NCI-H2029 treated with DMSO at 0.1 percent for 48 hours (cell line): Measurements from ENCODE around the gene PIP5K1C.
"Not testable (repeated sequence)": the region's sequence is repeated elsewhere in the genome, so short reads cannot be mapped to it uniquely, and the experiment has no call there.

Source experiments
- DNase-seq: peaks from one replicate; lab custom pipeline; 2025; lab: John Stamatoyannopoulos, UW

The PIP5K1C gene

DNA sequence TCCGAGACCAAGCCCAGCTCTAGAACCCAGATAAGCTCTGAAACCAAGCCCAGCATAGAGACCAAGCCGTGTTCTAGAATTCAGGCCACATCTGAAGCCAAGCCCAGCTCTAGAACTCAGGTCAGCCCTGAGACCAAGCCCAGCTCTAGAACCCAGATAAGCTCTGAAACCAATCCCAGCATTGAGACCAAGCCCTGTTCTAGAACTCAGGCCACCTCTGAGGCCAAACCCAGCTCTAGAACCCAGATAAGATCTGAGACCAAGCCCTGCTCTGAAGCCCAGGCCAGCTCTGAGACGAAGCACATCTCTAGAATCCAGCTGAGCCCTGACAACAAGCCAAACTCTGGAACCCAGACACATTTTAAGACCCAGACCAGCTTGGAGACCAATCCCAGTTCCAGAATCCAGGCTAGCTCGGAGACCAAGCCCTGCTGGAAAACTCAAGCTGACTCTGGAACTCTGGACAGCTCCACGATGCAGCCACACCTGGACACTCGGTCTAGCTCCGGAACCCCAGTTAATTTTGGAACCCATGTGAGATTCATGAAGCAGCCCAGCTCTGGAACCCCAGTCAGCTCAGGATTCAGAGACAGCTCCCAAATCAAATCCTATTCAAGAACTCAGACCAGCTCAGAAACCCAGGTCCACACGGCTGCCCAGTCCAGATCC is 109.1 kb downstream of the PIP5K1C start:
- no peak for DNase-seq

DNA sequence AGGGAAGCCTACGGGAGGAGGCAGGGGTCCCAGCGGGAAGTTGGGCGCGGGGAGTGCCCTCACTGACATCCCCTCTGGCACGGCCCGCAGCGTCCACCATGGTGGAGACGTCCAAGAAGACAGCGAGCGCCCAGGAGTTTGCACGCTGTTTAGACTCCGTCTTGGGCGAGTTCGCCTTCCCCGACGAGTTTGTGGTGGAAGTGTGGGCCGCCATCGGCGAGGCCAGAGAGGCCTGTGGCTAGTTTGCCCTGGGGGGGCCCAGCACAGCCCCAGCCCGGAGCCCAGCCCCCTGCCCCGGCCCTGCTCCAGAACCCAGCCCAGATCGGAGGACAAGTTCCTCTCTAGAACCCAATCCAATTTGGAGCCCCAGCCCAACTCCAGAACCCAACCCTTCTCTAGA is 110.3 kb downstream of the PIP5K1C start:
- no peak for DNase-seq

DNA sequence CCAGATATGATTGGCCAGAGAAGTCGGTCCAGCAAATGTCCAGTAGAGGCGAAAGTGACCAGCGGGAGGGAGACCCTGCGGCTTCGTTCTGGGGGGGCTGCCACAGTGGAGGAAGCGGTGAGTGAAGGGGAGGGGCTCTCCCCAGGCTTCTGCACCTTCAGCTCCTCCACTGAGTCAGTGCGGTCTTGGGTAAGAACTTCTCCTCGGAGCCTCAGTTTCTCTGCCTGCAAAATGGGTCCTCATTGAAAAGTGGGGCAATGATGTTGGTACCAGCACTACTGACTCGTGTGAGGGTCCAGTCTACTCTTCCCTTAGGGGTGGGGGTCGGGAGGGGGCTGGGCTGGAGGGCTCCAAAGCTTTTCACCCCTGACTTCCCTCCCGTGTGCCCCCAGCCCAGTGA is 110.8 kb downstream of the PIP5K1C start:
- DNase-seq: no peak

DNA sequence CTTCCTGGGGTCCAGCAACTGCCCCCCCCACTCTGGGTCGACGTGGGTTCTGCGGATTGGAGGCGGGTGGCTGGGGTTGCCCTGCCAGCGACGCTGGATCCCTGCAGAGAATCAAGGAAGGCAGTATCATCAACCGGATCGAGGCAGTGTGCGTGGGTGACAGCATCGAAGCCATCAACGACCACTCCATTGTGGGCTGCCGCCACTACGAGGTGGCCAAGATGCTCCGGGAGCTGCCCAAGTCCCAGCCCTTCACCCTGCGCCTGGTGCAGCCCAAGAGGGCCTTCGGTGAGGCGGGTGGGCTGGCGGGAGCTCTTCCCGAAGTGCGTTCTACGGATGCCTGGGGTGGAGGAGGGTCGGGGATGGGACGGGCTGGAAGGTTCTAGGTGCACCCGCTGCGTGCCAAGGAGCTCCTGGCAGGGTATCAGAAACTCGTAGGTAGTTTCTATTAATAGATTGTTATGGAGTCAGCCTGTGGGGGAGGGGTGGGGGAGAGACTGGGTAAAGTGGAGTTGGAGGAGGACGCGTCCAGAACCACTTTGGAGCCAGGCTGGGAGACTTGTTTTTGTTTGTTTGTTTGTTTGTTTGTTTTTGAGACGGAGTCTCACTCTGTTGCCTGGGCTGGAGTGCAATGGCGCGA is 113.4 kb downstream of the PIP5K1C start:
- no peak for DNase-seq

DNA sequence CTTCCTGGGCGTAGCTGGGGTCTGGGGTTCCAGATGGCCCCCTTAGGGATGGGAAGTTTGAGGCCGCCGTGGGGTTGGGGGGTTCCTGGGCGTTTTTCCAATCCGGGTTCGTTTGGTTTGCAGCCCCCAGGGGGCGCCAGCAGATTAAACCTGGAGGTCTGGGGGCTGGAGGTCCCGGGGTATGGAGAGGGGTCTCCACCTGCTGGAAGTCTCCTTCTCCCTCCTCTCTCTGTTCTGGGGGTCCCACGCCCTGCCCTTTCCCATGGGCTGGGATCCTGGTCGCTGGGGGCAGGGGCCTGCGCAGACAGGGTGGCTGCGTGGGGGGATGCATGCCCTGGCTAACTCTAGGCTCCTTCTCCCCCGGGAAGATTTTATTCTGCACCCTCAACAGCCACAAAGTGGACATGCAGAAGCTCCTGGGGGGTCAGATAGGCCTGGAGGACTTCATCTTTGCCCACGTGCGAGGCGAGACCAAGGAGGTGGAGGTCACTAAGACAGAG is 114.1 kb downstream of the PIP5K1C start:
- DNase-seq: no peak

DNA sequence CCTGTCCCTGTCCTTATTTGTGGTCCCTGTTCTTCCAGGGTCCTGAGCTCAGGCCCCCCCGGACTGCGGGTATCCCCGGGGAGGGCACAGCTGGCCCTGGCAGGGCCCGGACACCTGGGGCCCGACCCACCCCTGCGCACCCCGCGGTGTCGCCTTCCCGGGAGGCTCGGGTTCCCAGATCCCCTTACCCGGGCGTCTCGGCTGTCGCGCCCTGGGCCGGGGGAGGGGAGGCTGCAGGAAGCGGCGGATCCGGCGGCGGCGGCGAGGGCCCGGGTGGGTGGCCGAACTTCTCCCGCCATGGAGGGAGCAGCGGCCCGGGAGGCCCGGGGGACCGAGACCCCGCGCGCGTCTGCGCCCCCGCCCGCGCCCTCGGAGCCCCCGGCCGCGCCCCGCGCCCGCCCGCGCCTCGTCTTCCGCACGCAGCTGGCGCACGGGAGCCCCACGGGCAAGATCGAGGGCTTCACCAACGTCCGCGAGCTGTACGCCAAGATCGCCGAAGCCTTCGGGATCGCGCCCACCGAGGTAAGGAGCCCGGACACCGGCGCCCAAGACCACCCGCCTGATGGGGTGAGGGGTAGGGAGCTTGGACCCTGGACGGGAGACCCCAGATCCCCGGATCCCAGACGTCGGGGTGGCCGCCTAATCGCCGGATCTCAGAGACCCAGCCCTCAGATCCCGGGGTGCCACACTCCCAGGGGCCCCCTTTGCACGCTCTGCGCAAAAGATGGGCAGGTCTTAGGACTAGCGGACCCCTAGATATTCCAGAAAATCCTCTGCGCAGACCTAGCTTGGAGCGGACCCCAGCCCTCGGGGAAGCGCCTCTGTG is 114.8 kb downstream of the PIP5K1C start, which contains the start of gene GIPC3:
GIPC3 (plus strand) TSS at position 178 of the 826 bp plus-strand sequence; CDS start at position 298, 120 bp downstream.
- DNase-seq: no peak

DNA sequence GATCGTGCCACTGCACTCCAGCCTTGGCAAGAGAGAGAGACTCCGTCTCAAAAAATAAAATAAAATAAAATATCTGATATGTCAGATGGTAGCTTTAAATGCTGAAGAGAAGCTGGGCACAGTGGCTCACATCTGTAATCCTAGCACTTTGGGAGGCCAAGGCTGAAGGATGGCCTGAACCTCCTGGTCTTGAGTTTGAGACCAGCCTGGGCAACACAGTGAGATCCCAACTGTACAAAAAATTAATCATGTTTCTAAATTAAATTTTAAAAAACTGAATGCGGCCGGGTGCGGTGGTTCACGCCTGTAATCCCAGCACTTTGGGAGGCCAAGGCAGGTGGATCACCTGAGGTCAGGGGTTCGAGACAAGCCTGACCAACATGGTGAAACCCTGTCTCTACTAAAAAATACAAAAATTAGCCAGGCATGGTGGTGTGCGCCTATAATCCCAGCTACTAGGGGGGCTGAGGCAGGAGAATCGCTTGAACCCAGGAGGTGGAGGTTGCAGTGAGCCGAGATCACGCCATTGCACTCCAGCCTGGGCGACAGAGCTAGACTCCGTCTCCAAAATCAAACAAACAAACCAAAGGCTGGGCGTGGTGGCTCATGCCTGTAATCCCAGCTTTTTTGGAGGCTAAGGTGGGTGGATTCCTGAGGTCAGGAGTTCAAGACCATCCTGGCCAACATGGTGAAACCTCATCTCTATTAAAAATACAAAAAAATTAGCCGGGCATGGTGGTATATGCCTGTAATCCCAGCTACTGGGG is 116.0 kb downstream of the PIP5K1C start:
- DNase-seq: not testable (repeated sequence)

DNA sequence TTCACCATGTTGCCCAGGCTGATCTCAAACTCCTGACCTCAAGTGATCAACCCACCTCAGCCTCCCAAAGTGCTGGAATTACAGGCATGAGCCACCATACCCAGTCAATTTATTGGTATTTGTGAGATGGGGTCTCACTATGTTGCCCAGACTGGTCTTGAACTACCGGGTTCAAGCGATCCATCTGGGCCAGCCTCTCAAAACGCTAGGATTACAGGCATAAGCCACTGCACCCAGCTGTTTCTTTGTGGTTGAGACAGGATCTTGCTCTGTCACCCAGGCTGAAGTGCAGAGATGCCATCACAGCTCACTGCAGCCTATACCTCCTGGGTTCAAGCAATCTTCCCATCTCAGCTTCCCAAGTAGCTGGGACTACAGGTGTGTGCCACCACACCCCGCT is 118.5 kb downstream of the PIP5K1C start:
- not testable (repeated sequence) for DNase-seq
